Measurements from ENCODE around the gene TTC28.

- TF ChIP-seq MYC (IDR thresholded peaks at IDR 0.05; ENCODE audit: low read depth, low read length) (no peak), POLR2AphosphoS5 (IDR thresholded peaks at IDR 0.05; ENCODE audit: insufficient read depth, low read depth, low read length) (no peak), POLR2A (IDR thresholded peaks at IDR 0.05; ENCODE audit: low read depth, low read length) (no peak), GATA2 (IDR thresholded peaks at IDR 0.05; ENCODE audit: insufficient read depth, insufficient read length, low read depth, low read length) (no peak), JUN (IDR thresholded peaks at IDR 0.05; ENCODE audit: borderline replicate concordance, insufficient read depth, insufficient read length, low read depth) (no peak), EZH2 (IDR thresholded peaks at IDR 0.05; ENCODE audit: borderline replicate concordance, low read depth, low read length, severe bottlenecking) (no peak), MAX (IDR thresholded peaks at IDR 0.05; ENCODE audit: insufficient read depth, insufficient read length) (no peak)
- TF ChIP-seq, protein P1, sequence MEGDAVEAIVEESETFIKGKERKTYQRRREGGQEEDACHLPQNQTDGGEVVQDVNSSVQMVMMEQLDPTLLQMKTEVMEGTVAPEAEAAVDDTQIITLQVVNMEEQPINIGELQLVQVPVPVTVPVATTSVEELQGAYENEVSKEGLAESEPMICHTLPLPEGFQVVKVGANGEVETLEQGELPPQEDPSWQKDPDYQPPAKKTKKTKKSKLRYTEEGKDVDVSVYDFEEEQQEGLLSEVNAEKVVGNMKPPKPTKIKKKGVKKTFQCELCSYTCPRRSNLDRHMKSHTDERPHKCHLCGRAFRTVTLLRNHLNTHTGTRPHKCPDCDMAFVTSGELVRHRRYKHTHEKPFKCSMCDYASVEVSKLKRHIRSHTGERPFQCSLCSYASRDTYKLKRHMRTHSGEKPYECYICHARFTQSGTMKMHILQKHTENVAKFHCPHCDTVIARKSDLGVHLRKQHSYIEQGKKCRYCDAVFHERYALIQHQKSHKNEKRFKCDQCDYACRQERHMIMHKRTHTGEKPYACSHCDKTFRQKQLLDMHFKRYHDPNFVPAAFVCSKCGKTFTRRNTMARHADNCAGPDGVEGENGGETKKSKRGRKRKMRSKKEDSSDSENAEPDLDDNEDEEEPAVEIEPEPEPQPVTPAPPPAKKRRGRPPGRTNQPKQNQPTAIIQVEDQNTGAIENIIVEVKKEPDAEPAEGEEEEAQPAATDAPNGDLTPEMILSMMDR (IDR thresholded peaks at IDR 0.05; ENCODE audit: extremely low read depth in 1 of 2, insufficient read depth in 1 of 2, low read depth in 1 of 2, low read length in 2 of 2): no peak
Measured at GRCh38 chr22:28012832-28013460, 666.7 kb downstream of the TTC28 start.

Data from endothelial cell of umbilical vein (primary cell).